Left cardiac atrium (tissue), 4 donors: Measurements from ENCODE around the gene ITFG2. TPM values are rescaled to one million over a fixed set of nuclear protein-coding genes. Genes with fewer than 3 reads are reported as not detected.
"Not testable (repeated sequence)": the region's sequence is repeated elsewhere in the genome, so short reads cannot be mapped to it uniquely, and the experiment has no call there.

ENCODE experiments used
- ATAC-seq, 2 donors: fragments of 200-7000 bp; cut with Tn5 transposase; one replicate each; pipeline ENCODE4 v1.9.1; 2020; ENCODE audit warnings: mild to moderate bottlenecking in 2 of 2, moderate library complexity in 2 of 2
- DNase-seq: peaks from one replicate; pipeline ENCODE4 v3.0.0-alpha.2; 2020
- intact Hi-C, 2 donors: fragments of 100-400 bp; cut with DNase I; formaldehyde crosslinking; loops; one replicate each; pipeline versions ENCODE4 v1.14.1 to v1.15.1; 2022 to 2023
- total RNA-seq, 2 donors: library from RNA; stranded (reverse); fragmentation: NEBNext Ultra II Directional; extraction: Animal tissue kit (Norgen Biotek cat#: 25700); gene quantifications; one replicate each; pipeline ENCODE4 v1.2.1, GENCODE V29; 2021
- donor health status: DM: no; HTN: yes; CAD: no.
- donor health status: DM: no; HTN: yes; CAD: no; lungs with severe emphysema.
- donor health status: DM: yes; HTN: yes; CAD: no.
- donor health status: Dilated cardiomyopathy.

ITFG2 gene
- total RNA-seq, 2 donors from 2014 or later: 16.4 TPM

DNA sequence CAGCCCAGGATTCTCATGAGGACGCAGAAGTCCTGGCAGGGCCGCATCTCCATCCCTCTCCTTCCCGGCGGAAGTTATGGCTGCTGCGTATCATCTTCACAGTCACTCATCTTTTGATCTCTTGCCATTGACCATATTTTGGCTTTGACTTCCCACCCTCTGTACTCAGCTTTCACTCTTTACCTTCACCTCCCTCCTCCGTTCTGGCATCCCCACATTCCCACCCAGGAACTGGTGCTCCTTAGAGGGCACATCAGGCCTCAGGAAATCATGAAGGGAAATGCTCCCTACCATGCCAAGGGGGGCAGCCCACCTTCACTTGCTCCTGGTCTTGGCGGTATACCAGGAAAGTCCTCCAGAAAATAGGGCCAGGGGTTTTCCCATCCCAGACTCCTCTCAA is 43.1 kb downstream of the ITFG2 start:
- intact Hi-C loops: loop anchor here in 1 of 2 donors (10.0 kb wide), 1 partner anchor 179 kb away; no protein-coding TSS in a partner anchor
- DNase-seq (no peak), ATAC-seq (no peak)

DNA sequence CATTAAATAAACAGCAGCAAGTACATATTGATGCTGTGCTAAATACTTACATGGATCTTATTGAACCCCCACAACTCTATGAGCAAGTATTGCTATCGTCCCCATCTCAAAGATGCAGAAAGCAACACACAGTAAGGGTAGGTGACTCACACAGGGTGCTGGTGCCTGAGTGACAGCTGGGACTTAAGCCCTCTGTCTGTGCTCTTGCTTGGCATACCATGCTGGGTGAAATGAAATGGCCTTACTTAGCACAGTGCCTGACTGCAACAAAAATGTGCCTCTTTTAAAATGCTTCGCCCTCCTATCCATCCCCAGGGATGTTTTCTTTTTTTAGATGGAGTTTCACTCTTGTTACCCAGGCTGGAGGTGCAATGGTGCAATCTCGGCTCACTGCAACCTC is 43.6 kb downstream of the ITFG2 start:
- ATAC-seq (no peak), DNase-seq (no peak)

DNA sequence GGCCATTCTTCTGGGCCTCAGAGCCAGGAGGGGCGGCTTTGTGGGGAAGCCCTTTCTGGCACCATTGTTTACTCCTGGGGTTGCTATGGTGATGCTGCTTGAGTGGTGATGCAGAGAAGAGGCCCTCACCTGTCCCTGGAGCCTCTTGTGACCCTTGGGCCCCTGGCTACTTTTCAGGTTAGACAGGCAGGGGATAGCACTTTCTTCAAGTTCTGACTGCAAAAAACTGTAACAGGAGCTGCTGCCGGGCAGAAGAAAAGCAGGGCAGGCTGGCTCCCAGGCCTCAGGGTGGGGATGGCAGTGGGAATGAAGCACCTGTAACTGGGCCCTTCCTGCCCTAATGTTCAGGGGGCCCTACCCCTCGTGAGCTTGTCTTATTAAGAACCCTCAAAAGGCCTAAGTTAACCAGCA is 44.6 kb downstream of the ITFG2 start, which contains the start of gene TEX52:
TSS of gene TEX52 (minus strand) at position 19 of the 411 bp plus-strand sequence. CDS start at position 6, 13 bp downstream.
- intact Hi-C loops: loop anchor here in 1 of 2 donors (10.0 kb wide), 1 partner anchor 178 kb away; no protein-coding TSS in a partner anchor
- ATAC-seq: no peak
- no peak for DNase-seq

More for the DNA sequence above, 43.6 kb downstream of the ITFG2 start:
- intact Hi-C loops: loop anchor here in 1 of 2 donors (10.0 kb wide), 1 partner anchor 179 kb away; no protein-coding TSS in a partner anchor

DNA sequence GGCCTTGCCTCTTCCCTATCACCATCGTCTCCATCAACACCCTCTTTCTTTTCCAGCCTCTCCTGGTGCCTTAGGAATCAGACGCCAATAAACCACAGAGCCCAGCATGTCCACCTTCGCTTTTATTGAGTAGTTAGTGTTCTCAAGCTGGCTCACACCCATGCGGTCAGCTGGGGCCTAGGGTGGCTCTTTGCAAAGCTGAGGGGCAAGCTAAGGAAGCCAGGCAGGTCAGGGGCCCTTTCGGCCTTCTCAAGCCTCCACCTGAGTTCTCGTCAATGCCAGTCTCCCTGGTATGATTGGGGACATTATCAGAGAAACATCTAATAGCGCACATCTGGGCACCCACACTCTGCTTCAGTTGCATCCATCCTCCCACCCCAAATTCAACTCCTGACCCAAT is 45.1 kb downstream of the ITFG2 start:
- no peak for DNase-seq
- intact Hi-C loops: loop anchor here in 1 of 2 donors (10.0 kb wide), 1 partner anchor 177 kb away; no protein-coding TSS in a partner anchor
- ATAC-seq: no peak

DNA sequence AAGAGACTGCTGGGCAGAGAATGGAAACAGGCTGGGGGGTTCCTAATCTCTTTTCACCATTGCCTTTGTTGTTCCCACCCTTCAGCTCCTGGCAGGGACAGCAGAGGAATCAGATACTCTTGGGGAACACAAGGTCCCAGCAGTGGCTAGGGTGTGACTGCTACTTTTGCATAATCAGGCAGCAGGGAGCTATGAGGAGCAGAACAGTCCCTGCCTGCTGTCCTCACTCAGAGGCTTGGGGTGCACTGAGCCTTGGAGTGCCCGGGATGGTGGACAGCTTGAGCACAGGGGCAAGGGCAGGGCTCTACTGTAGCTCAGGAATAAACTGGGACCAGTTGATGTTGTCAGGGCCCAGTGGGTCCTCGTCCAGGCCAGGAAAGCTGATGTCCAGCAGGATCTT is 45.9 kb downstream of the ITFG2 start:
- DNase-seq (no peak), ATAC-seq (peak in 1 of 2 donors; percentile 10)
- intact Hi-C loops: loop anchor here in 1 of 2 donors (10.0 kb wide), 1 partner anchor 176 kb away; no protein-coding TSS in a partner anchor

DNA sequence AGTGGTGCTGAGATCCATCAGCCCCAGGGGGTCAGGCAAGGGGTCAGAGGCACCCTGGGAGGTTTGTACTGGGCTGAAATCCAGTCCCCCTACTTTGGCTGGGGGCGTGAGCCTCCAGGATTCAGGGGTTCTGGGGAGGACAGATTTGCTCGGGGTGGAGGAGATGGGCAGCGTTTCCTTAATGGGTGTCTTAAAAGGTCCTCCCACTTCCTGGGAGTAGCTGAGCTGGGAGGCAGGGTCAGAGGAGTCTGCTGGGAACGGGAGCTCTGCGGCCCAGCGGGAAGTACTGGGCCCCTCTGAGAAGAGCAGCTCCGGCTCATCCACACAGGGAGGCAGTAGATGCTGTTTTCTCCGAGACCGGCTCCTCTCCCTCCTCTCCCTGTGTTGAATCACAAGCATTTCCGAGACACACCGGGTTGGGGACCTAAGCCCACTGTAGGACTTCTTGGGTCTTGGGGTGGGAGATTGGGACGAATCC is 46.5 kb downstream of the ITFG2 start:
- intact Hi-C loops: loop anchor here in 1 of 2 donors (10.0 kb wide), 1 partner anchor 176 kb away; no protein-coding TSS in a partner anchor
- DNase-seq: no peak
- ATAC-seq: no peak

DNA sequence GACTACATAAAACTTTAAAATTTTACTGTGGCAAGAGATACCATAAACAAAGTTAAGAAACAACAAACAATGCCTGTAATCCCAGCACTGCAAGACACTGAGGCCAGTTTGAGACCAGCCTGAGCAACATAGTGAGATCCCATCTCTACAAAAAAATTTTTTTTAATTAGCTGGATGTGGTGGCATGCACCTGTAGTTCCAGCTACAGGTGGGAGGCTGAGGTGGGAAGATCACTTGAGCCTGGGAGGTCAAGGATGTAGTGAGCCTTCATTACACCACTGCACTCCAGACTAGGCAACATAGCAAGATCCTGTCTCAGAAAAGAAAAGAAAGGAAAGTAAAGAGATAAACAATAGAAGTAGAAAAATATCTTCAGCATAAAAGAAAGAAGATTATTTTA is 47.7 kb downstream of the ITFG2 start:
- intact Hi-C loops: no loop called here
- ATAC-seq (no peak), DNase-seq (no peak)

DNA sequence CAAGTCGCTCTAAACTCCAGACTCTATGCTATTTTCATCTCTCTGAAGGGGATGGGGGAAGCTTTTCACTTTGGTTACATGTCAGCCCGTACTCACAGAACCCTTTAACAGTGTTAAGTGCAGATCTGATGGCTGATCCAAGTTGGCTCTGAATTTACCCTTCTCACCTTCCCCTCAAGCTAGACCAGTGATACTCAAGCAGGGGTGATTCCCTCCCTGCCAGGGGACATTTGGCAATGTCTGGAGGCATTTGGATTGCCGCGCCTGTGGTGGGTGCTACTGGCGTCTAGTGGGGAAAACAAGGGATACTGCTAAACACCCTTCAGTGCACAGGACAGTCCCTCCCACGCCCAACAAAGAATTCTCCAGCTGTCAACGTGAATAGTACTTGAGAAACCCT is 50.4 kb downstream of the ITFG2 start:
- DNase-seq: no peak
- peak; percentile 65 to 89 for ATAC-seq
- intact Hi-C loops: no loop called here

DNA sequence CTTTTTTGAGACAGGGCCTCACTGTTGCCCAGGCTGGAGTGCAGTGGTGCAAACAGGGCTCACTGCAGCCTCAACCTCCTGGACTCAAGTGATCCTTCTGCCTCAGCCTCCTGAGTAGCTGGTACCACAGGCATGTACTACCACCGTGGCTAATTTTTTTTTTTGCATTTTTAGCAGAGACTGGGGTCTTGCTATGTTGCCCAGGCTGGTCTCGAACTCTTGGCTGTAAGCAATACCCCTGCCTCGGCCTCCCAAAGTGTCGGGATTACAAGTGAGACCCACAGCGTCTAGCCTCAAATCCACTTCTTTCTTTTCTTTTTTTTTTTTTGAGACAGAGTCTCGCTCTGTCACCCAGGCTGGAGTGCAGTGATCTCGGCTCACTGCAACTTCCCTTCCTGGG is 50.9 kb downstream of the ITFG2 start:
- ATAC-seq, DNase-seq: not testable (repeated sequence)

DNA sequence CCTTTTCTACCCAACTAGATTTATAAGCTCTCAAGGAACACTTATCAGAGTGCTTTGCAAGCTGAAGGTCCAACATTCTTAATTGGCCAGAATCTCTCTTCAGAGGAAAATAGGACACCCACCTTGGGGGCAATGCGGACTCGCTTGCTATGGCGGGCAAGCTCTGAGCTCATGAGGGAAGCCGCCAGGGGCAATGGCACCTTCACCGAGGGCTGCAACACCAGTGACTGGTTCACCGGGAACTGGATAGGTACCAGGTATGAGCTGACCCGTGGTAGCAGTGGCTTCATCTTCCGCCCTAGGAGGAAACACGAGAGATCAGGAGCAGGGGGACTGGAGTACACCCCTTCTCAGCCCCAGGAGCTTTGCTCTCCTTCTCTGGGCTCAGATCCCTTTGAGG is 51.7 kb downstream of the ITFG2 start:
- intact Hi-C loops: no loop called here

More for the DNA sequence above, 50.9 kb downstream of the ITFG2 start:
- intact Hi-C loops: not testable (repeated sequence)

DNA sequence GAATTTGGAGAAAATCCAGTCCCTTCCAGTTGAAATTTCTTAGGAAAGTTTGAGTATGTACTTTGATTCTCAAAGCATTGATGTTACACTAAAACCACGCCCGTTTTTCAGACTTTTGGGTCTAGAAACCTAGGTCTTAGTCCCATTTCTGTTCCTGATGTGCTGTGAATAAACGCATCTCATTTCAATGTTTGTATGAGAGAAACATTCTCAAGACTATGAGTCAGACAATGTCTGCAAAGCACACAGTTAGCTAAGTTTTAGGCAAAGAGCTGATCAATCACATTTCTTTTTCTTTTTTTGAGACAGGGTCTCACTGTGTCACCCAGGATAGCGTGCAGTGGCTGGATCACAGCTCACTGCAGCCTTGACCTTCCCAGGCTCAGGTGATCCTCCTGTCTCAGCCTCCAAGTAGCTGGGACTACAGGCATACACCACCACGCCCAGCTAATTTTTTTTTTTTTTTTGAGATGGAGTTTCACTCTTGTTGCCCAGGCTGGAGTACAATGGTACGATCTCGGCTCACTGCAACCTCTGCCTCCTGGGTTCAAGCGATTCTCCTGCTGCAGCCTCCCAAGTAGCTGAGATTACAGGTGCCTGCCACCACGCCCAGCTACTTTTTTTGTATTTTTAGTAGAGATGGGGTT is 56.6 kb downstream of the ITFG2 start:
- ATAC-seq, intact Hi-C loops, DNase-seq: not testable (repeated sequence)

More for the DNA sequence above, 51.7 kb downstream of the ITFG2 start:
- DNase-seq (no peak), ATAC-seq (no peak)

Other genes with a start within 250 kb of the ITFG2 start
- gene FKBP4, start 17.7 kb upstream of the ITFG2 start, total RNA-seq: 10 to 100 TPM; 38.5 to 61.4 TPM
- gene NRIP2, start 22.4 kb downstream of the ITFG2 start, total RNA-seq: 1 to 10 TPM; 1.8 to 2.8 TPM
- gene TEX52, start 44.4 kb downstream of the ITFG2 start, total RNA-seq: not detected
- 1 to 10 TPM in 1 of 2 donors, under 1 TPM in 1; 0.44 to 3.3 TPM for gene FOXM1, start 64.5 kb downstream of the ITFG2 start, total RNA-seq
- gene RHNO1, start 64.6 kb downstream of the ITFG2 start, total RNA-seq: 1 to 10 TPM; 7.2 to 9.4 TPM
- gene TULP3, start 78.2 kb downstream of the ITFG2 start, total RNA-seq: 10 to 100 TPM; 12.5 to 14.2 TPM
- gene TEAD4, start 146.7 kb downstream of the ITFG2 start, total RNA-seq: 10 to 100 TPM; 16.9 to 31.2 TPM